HG03342 (cell line): ENCODE results near the gene DDOST.
"Not testable (repeated sequence)": the region's sequence is repeated elsewhere in the genome, so short reads cannot be mapped to it uniquely, and the experiment has no call there.

ENCODE experiments used
- ATAC-seq: cut with Tn5 transposase; IDR thresholded peaks from one replicate; pipeline ENCODE4 v1.9.1; 2021; ENCODE audit warnings: mild to moderate bottlenecking, moderate library complexity; ENCODE audit not compliant: unreplicated experiment

The DDOST gene

GRCh38 chr1:20693623-20694022 lies 32.5 kb upstream of the DDOST start:
- no peak for ATAC-seq

- no peak for ATAC-seq
Observed at GRCh38 chr1:20691872-20692271, 30.7 kb upstream of the DDOST start.

GRCh38 chr1:20689645-20690056 lies 28.5 kb upstream of the DDOST start:
- no peak for ATAC-seq

GRCh38 chr1:20686883-20687725 lies 25.9 kb upstream of the DDOST start:
- no peak for ATAC-seq

GRCh38 chr1:20685741-20686140 lies 24.6 kb upstream of the DDOST start:
- no peak for ATAC-seq

GRCh38 chr1:20685099-20685662 lies 24.0 kb upstream of the DDOST start:
- no peak for ATAC-seq

GRCh38 chr1:20684651-20685050 lies 23.5 kb upstream of the DDOST start:
- ATAC-seq: no peak

GRCh38 chr1:20684050-20684620 lies 23.0 kb upstream of the DDOST start:
- ATAC-seq: no peak

- ATAC-seq: no peak
Observed at GRCh38 chr1:20683614-20684013, 22.4 kb upstream of the DDOST start.

- ATAC-seq: no peak
Observed at GRCh38 chr1:20682571-20683236, 21.5 kb upstream of the DDOST start.

- no peak for ATAC-seq
Observed at GRCh38 chr1:20681999-20682398, 20.8 kb upstream of the DDOST start.

- no peak for ATAC-seq
Observed at GRCh38 chr1:20680269-20680668, 19.1 kb upstream of the DDOST start.

GRCh38 chr1:20678599-20678998 lies 17.4 kb upstream of the DDOST start:
- ATAC-seq: peak; percentile 46

GRCh38 chr1:20673626-20674025 lies 12.5 kb upstream of the DDOST start:
- not testable (repeated sequence) for ATAC-seq

GRCh38 chr1:20672265-20672632 lies 11.1 kb upstream of the DDOST start:
- no peak for ATAC-seq

- no peak for ATAC-seq
Observed at GRCh38 chr1:20670936-20671335, 9.8 kb upstream of the DDOST start.

GRCh38 chr1:20668581-20668980 lies 7.4 kb upstream of the DDOST start:
- no peak for ATAC-seq

- ATAC-seq: no peak
Observed at GRCh38 chr1:20666804-20667203, 5.6 kb upstream of the DDOST start.

- ATAC-seq: no peak
Observed at GRCh38 chr1:20666146-20666545, 5.0 kb upstream of the DDOST start.

GRCh38 chr1:20665726-20666125 lies 4.6 kb upstream of the DDOST start:
- no peak for ATAC-seq

- ATAC-seq: no peak
Observed at GRCh38 chr1:20663969-20664715, 3.0 kb upstream of the DDOST start.
